Endothelial cell of umbilical vein (primary cell): ENCODE data around the gene BCL2L2. TPM values are rescaled to one million over a fixed set of nuclear protein-coding genes. Genes with fewer than 3 reads are reported as not detected.
"Not testable (repeated sequence)": the region's sequence is repeated elsewhere in the genome, so short reads cannot be mapped to it uniquely, and the experiment has no call there.

Experiments used
- BruUV-seq: library from RNA; stranded (reverse); fragments of 400-500 nt; replicated peaks from 2 replicates; lab custom pipeline; 2021; lab: Mats Ljungman, UMichigan
- CTCF ChIA-PET: fragments of 300-600, 350-600 bp; sonication (Branson Sonifier 250); formaldehyde crosslinking; loops from one replicate; lab custom pipeline; 2021; ENCODE audit warnings: antibody characterized with exemption, inconsistent platforms; lab: Charles Lee
- POLR2A ChIA-PET: fragments of 300-600, 350-600 bp; sonication (Branson Sonifier 250); formaldehyde crosslinking; loops from one replicate; lab custom pipeline; 2021; ENCODE audit warnings: antibody characterized with exemption, inconsistent platforms; lab: Charles Lee
- DNase-seq: peaks from one replicate; pipeline ENCODE4 v3.0.0-alpha.2; 2011; ENCODE audit warnings: low read depth, low spot score
- FAIRE-seq: peaks from 2 replicates; lab custom pipeline; 2011; peaks lifted over from hg19 to GRCh38; lab: Jason Lieb, UNC
- H2AFZ ChIP-seq: 2 replicates; pipeline ENCODE4 v1.6.0; 2012; ENCODE audit warnings: low read depth, low read length, control low read depth, inconsistent platforms
- H3K27ac ChIP-seq: 2 replicates; pipeline ENCODE4 v1.5.1; 2011; ENCODE audit warnings: low read depth, mild to moderate bottlenecking, control low read depth, low read length, moderate library complexity; ENCODE audit not compliant: insufficient read depth
- H3K27me3 ChIP-seq, 2 experiments: 2 replicates each; pipeline versions ENCODE4 v1.6.0 to v1.6.1; 2011; ENCODE audit warnings: low read length in 2 of 2, mixed read lengths in 1 of 2; ENCODE audit not compliant: control insufficient read depth in 2 of 2, insufficient read depth in 2 of 2
- H3K36me3 ChIP-seq, 2 experiments: 2 replicates in 1 of 2; 3 replicates in 1 of 2; pipeline ENCODE4 v1.5.1; 2011; ENCODE audit warnings: low read length in 2 of 2, mild to moderate bottlenecking in 1 of 2, moderate library complexity in 1 of 2; ENCODE audit not compliant: control insufficient read depth in 2 of 2, insufficient read depth in 2 of 2; ENCODE audit errors: extremely low read depth in 1 of 2
- H3K4me1 ChIP-seq: 3 replicates; pipeline ENCODE4 v1.5.1; 2011; ENCODE audit warnings: mild to moderate bottlenecking, low read length; ENCODE audit not compliant: control insufficient read depth, insufficient read depth; ENCODE audit errors: extremely low read depth
- H3K4me2 ChIP-seq: 2 replicates; pipeline ENCODE4 v1.6.1; 2011; ENCODE audit warnings: low read length, control low read depth, mixed read lengths; ENCODE audit not compliant: insufficient read depth
- H3K4me3 ChIP-seq, 3 experiments: fragments of 200-600 bp in 1 of 3; sonication (generic), shearing (Covaris generic) in 1 of 3; replicated peaks in 1 of 3; 2 replicates each; pipeline ENCODE4 v1.5.1; 2011 to 2016; ENCODE audit warnings: control low read depth in 3 of 3, low read length in 3 of 3, mild to moderate bottlenecking in 2 of 3, inconsistent platforms in 1 of 3, low read depth in 1 of 3, moderate library complexity in 1 of 3; ENCODE audit not compliant: insufficient read depth in 1 of 3
- H3K79me2 ChIP-seq: 2 replicates; pipeline ENCODE4 v1.6.0; 2012; ENCODE audit warnings: low read length, inconsistent platforms; ENCODE audit not compliant: control insufficient read depth, insufficient read depth
- H3K9ac ChIP-seq: replicated peaks from 2 replicates; pipeline ENCODE3; 2011; ENCODE audit warnings: low read length, control low read depth; ENCODE audit not compliant: insufficient read depth; ENCODE audit errors: extremely low read depth
- H3K9me1 ChIP-seq: replicated peaks from 3 replicates; pipeline ENCODE4 v1.6.0; 2011; ENCODE audit warnings: mild to moderate bottlenecking, low read length; ENCODE audit not compliant: control insufficient read depth, insufficient read depth; ENCODE audit errors: extremely low read depth
- H3K9me3 ChIP-seq: replicated peaks from 2 replicates; pipeline ENCODE4 v1.5.1; 2012; ENCODE audit warnings: low read length, inconsistent platforms; ENCODE audit not compliant: control insufficient read depth, insufficient read depth
- H4K20me1 ChIP-seq: replicated peaks from 2 replicates; pipeline ENCODE3; 2011; ENCODE audit warnings: mild to moderate bottlenecking, low read length; ENCODE audit not compliant: control insufficient read depth, insufficient read depth; ENCODE audit errors: extremely low read depth
- EZH2 ChIP-seq: IDR thresholded peaks from 2 replicates; pipeline ENCODE4 v1.6.1; 2012; ENCODE audit warnings: borderline replicate concordance, low read depth, mild to moderate bottlenecking, moderate library complexity, low read length, inconsistent platforms; ENCODE audit not compliant: severe bottlenecking
- FOS ChIP-seq: IDR thresholded peaks from 2 replicates; pipeline ENCODE4 v1.6.1; 2011; ENCODE audit warnings: mild to moderate bottlenecking, low read length, moderate library complexity, borderline replicate concordance; ENCODE audit not compliant: insufficient read depth
- GATA2 ChIP-seq: IDR thresholded peaks from 2 replicates; pipeline ENCODE4 v1.7.0; 2011; ENCODE audit warnings: low read depth, mild to moderate bottlenecking, moderate library complexity, mixed read lengths, low read length; ENCODE audit not compliant: insufficient read length, insufficient read depth
- JUN ChIP-seq: IDR thresholded peaks from 2 replicates; pipeline ENCODE4 v1.6.1; 2011; ENCODE audit warnings: borderline replicate concordance, low read depth; ENCODE audit not compliant: insufficient read length, insufficient read depth
- MYC ChIP-seq: IDR thresholded peaks from one replicate; pipeline ENCODE4 v1.6.1; 2011; ENCODE audit warnings: mild to moderate bottlenecking, low read depth, low read length
- POLR2A ChIP-seq: IDR thresholded peaks from 2 replicates; pipeline ENCODE4 v1.6.1; 2012; ENCODE audit warnings: low read depth, mild to moderate bottlenecking, control low read depth, low read length
- POLR2AphosphoS5 ChIP-seq: IDR thresholded peaks from 2 replicates; pipeline ENCODE4 v1.6.1; 2012; ENCODE audit warnings: low read depth, mild to moderate bottlenecking, control low read depth, low read length, moderate library complexity; ENCODE audit not compliant: insufficient read depth
- dilution Hi-C: fragments of 300-500 bp; cut with MboI; formaldehyde crosslinking; loops from one replicate; pipeline ENCODE4 v1.15.0; 2019; ENCODE audit warnings: low sequenced_read_pairs; ENCODE audit not compliant: extremely low pct_ligation_motif_present
- intact Hi-C: fragments of 100-400 bp; cut with micrococcal nuclease; formaldehyde crosslinking; loops from one replicate; pipeline ENCODE4 v1.10.0; 2022
- polyA plus RNA-seq, 4 experiments: library from polyadenylated mRNA; depleted of rRNA in 3 of 4; stranded (reverse) in 3 of 4; unstranded in 1 of 4; fragments of >200 nt; gene quantifications; 2 replicates each; pipeline versions ENCODE4 v1.2.1 to v1.2.3, GENCODE V29; 2011 to 2012; ENCODE audit warnings: missing spikeins in 1 of 4
- total RNA-seq: library from RNA; stranded (reverse); gene quantifications from 2 replicates; pipeline ENCODE4 v1.2.3, GENCODE V29; 2021
- TF ChIP-seq, protein P1 (sequence below): IDR thresholded peaks from 2 replicates; pipeline ENCODE4 v1.6.1; 2011; ENCODE audit not compliant: insufficient read depth, insufficient read length
- TF ChIP-seq, protein P2 (sequence below), 2 donors: IDR thresholded peaks; 1 replicate in 1 of 2; 2 replicates in 1 of 2; pipeline ENCODE4 v1.5.1; 2011; ENCODE audit warnings: low read length in 2 of 2, mild to moderate bottlenecking in 2 of 2, moderate library complexity in 2 of 2, control low read depth in 1 of 2, inconsistent platforms in 1 of 2, low read depth in 1 of 2; ENCODE audit not compliant: insufficient read depth in 1 of 2; ENCODE audit errors: extremely low read depth in 1 of 2

The BCL2L2 gene
- total and polyA plus RNA-seq, 2 donors (not counting 3 experiments of a cell fraction or from before 2014, with no cell fraction given): 19.9 to 24.3 TPM

DNA sequence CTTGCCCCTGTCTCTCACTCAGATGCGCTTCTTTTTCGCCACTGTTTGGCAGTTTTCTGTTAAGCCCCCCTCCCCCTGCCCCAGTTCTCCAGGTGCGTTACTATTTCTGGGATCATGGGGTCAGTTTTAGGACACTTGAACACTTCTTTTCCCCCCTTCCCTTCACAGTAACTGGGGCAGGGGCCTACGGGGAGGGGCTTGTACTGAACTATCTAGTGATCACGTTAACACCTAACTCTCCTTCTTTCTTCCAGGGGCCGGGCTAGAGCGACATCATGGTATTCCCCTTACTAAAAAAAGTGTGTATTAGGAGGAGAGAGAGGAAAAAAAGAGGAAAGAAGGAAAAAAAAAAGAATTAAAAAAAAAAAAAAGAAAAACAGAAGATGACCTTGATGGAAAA, 18.4 kb downstream of the BCL2L2 start:
- Histone ChIP-seq H3K4me3 (no peak overlapping the region), H3K4me2 (no peak overlapping the region), H3K27ac (no peak overlapping the region), H3K4me1 (peaks cover 16% of the 10 kb centered on the region), H3K27me3 (no peaks in the 10 kb centered on the region), H4K20me1 (no peaks in the 10 kb centered on the region), H3K9me1 (no peaks in the 10 kb centered on the region), H3K36me3 (peaks cover 10 to 15% of the 10 kb centered on the region in 2 experiments), H3K9me3 (no peaks in the 10 kb centered on the region), H2AFZ (no peak overlapping the region), H3K9ac (no peak overlapping the region), H3K79me2 (peaks cover 25% of the 10 kb centered on the region)
- dilution Hi-C loops (no loop called here), intact Hi-C loops (no loop called here)
- no peak for DNase-seq
- CTCF ChIA-PET: interaction anchor here (5.0 kb wide), 1 partner anchor 56 kb away, joined by 48 read pairs; no protein-coding TSS in a partner anchor
- TF ChIP-seq POLR2A: no peak
- no peak for TF ChIP-seq POLR2AphosphoS5
- TF ChIP-seq, protein P1, sequence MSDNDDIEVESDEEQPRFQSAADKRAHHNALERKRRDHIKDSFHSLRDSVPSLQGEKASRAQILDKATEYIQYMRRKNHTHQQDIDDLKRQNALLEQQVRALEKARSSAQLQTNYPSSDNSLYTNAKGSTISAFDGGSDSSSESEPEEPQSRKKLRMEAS: no peak
- TF ChIP-seq EZH2: no peak
- TF ChIP-seq JUN: no peak
- TF ChIP-seq, protein P2, sequence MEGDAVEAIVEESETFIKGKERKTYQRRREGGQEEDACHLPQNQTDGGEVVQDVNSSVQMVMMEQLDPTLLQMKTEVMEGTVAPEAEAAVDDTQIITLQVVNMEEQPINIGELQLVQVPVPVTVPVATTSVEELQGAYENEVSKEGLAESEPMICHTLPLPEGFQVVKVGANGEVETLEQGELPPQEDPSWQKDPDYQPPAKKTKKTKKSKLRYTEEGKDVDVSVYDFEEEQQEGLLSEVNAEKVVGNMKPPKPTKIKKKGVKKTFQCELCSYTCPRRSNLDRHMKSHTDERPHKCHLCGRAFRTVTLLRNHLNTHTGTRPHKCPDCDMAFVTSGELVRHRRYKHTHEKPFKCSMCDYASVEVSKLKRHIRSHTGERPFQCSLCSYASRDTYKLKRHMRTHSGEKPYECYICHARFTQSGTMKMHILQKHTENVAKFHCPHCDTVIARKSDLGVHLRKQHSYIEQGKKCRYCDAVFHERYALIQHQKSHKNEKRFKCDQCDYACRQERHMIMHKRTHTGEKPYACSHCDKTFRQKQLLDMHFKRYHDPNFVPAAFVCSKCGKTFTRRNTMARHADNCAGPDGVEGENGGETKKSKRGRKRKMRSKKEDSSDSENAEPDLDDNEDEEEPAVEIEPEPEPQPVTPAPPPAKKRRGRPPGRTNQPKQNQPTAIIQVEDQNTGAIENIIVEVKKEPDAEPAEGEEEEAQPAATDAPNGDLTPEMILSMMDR (IDR thresholded peaks at IDR 0.05; ENCODE audit: extremely low read depth in 1 of 2, insufficient read depth in 1 of 2, low read depth in 1 of 2, low read length in 2 of 2): no peak
- TF ChIP-seq MYC: no peak
- TF ChIP-seq GATA2: no peak
- TF ChIP-seq FOS: no peak
- FAIRE-seq: no peak
- BruUV-seq: no TSS peak
- POLR2A ChIA-PET: no interaction called here

DNA sequence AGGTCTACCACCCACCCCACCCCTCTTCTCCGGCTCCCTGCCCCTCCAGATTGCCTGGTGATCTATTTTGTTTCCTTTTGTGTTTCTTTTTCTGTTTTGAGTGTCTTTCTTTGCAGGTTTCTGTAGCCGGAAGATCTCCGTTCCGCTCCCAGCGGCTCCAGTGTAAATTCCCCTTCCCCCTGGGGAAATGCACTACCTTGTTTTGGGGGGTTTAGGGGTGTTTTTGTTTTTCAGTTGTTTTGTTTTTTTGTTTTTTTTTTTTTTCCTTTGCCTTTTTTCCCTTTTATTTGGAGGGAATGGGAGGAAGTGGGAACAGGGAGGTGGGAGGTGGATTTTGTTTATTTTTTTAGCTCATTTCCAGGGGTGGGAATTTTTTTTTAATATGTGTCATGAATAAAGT, 19.1 kb downstream of the BCL2L2 start:
- ChIA-PET CTCF (interaction anchor here (1.9 to 5.0 kb wide), 2 partner anchors 55 to 234 kb away, joined by 11 to 48 read pairs; no protein-coding TSS in a partner anchor), POLR2A (interaction anchor here (1.0 kb wide), 1 partner anchor 230 kb away, joined by 3 read pairs; the partner anchor contains the start of gene THTPA)

More for the DNA sequence above, 19.1 kb downstream of the BCL2L2 start:
- H3K9me1 ChIP-seq, H3K9me3 ChIP-seq, H4K20me1 ChIP-seq, H2AFZ ChIP-seq, H3K9ac ChIP-seq, H3K27ac ChIP-seq, BruUV-seq, H3K4me2 ChIP-seq, H3K4me1 ChIP-seq, intact Hi-C loops, H3K27me3 ChIP-seq, dilution Hi-C loops, DNase-seq, FAIRE-seq, H3K4me3 ChIP-seq: not testable (repeated sequence)
- peaks cover 25% of the 10 kb centered on the region for H3K79me2 ChIP-seq
- H3K36me3 ChIP-seq: peaks cover 10 to 15% of the 10 kb centered on the region in 2 experiments
